ENCODE data around the gene GPR82.
A peak's percentile ranks its signal among the peaks of the same experiment; 100 is the strongest.
"Not testable (repeated sequence)": the region's sequence is repeated elsewhere in the genome, so short reads cannot be mapped to it uniquely, and the experiment has no call there.

Gene GPR82, protein sequence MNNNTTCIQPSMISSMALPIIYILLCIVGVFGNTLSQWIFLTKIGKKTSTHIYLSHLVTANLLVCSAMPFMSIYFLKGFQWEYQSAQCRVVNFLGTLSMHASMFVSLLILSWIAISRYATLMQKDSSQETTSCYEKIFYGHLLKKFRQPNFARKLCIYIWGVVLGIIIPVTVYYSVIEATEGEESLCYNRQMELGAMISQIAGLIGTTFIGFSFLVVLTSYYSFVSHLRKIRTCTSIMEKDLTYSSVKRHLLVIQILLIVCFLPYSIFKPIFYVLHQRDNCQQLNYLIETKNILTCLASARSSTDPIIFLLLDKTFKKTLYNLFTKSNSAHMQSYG

DNA sequence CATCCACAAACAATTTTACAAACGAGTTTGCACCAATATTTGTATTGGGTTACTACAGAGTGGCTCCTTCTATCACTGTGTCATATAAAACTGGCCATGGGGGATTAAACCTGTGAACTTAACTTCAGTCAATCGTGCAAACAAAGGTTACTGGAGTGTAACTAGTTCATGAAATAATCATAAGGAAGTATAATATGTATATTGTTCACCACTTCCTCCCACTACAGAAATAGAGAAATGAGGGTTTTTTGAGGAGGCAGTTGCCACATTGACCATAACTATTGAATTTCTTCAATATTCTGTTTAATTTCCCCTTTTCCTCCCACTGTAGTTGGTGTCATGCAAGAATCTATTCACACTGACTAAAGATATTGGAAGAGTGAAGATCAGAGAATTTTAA lies at the start of gene GPR82:
TSS of gene GPR82 (plus strand) at position 356 of the 400 bp plus-strand sequence. CDS start 2,846 bp downstream, outside the sequence.
- Mint-ChIP-seq H3K4me3 (no peak within 1 kb of the TSS), H3K27ac (no peak within 1 kb of the TSS), H3K9me3 (no peaks in the 10 kb centered on the region), H3K36me3 (peaks cover 7% of the 10 kb centered on the region), H3K4me1 (peaks cover 35% of the 10 kb centered on the region)
- no peak for ATAC-seq
- DNase-seq (ENCODE audit: low spot score in 2 of 2): no peak

DNA sequence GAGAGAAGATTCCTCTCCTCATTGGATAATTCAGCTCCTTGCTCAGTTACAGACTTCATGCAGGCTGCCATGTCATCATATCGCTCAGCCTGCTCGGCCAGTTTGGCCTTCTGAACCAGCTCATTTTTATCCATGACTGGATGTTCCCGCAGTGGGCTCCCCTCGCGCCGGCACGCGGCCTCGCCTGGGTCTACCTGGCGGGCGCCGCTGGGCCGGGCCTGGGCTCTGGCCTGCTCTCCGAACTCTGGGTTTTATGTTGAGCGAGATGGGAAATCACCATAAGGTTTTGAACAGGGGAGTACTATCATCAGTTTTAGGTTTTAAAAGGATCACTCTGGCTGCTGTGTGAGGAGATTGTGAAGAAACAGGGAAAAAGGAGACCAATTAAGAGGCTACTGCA lies 47.6 kb upstream of the GPR82 start:
- not testable (repeated sequence) for H3K27ac Mint-ChIP-seq; ATAC-seq; H3K4me3 Mint-ChIP-seq; H3K9me3 Mint-ChIP-seq; DNase-seq (ENCODE audit: low spot score in 2 of 2)
- Mint-ChIP-seq H3K4me1 (peaks cover 28% of the 10 kb centered on the region), H3K36me3 (peaks cover 18% of the 10 kb centered on the region)

DNA sequence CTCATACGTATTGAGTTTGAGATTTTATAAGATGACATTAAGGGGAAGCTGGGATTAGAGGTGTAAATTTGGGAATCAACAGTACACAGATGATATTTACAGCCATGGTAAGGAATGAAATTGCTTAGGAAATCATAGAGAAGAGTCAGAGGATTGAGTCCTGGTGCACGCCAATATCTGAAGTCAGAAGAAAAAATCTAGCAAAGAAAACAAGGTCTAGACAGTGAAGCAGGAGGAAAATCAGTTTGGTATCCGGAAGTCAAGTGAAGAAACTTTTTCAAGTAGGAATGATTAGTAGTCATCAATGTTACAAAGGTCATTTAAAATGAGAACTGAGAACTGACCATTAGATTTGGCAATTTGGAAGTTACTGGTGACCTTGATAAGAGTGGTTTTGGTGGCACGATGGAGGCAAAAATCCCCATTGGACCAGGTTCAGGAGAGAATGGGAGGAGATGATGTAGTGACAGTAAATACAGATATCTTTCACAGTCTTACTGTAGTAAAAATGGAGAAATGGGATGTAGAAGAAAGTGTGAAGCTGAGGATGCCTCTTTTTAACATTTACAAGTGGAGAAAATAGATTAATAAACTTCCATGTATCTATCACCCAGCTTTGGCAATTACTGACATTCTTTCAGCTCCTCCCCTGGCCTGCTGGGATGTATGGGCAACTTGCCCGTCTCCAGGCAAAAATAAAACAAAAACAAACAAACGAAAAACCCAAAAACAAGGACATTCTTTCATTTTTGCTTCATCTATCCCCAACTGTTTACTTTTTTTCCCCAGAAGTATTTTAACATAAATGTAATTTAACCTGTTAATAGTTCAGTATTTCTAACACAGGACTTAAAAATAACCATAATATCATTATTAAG lies 46.6 kb upstream of the GPR82 start:
- Mint-ChIP-seq H3K4me1 (peaks cover 22% of the 10 kb centered on the region), H3K27ac (no peak overlapping the region), H3K36me3 (peaks cover 17% of the 10 kb centered on the region), H3K9me3 (no peaks in the 10 kb centered on the region), H3K4me3 (no peak overlapping the region)
- DNase-seq (ENCODE audit: low spot score in 2 of 2): no peak
- no peak for ATAC-seq

DNA sequence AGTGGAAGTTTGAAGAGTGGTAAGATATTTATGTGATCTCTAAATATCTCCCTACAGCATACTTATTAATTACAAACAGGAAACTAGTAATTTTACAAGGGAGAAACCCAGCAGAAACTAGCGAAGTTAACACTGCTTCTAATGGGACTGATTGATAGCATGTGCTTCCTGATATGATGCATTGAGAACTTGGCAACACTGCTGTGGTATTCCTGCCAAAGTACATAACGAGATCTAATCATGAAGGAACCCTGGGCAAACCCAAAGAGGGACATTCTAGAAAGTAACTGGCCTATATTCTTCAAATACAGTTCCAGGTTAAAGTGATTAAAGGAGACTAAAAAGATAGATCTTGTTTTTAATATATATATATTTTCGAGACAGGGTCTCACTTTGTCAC lies 39.8 kb upstream of the GPR82 start:
- H3K27ac Mint-ChIP-seq: no peak overlapping the region
- DNase-seq (ENCODE audit: low spot score in 2 of 2) (no peak), ATAC-seq (no peak)
- peaks cover 24% of the 10 kb centered on the region for H3K36me3 Mint-ChIP-seq
- no peak overlapping the region for H3K4me3 Mint-ChIP-seq
- no peaks in the 10 kb centered on the region for H3K9me3 Mint-ChIP-seq
- peaks cover 15% of the 10 kb centered on the region for H3K4me1 Mint-ChIP-seq

DNA sequence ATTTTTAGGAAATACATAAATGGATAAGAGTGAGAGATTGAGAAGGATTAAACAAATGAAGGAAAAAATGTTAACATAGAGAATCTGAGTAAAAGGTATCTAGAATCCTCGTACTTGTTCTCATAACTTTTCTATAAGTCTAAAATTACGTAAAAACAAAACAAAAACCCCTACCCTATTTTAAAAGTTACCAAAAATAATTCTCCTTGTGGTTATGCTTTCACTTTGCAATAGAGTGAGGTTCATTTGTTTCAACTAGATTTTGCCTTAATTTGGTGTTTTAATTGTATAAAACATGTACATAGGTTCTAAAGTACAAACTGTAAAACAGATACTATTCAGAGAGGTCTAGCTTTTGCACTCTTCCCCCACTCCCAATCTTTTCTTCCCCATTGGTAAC lies 39.0 kb upstream of the GPR82 start:
- no peak overlapping the region for H3K27ac Mint-ChIP-seq
- ATAC-seq: no peak
- H3K4me3 Mint-ChIP-seq: no peak overlapping the region
- peaks cover 15% of the 10 kb centered on the region for H3K4me1 Mint-ChIP-seq
- no peak for DNase-seq (ENCODE audit: low spot score in 2 of 2)
- H3K9me3 Mint-ChIP-seq: no peaks in the 10 kb centered on the region
- peaks cover 24% of the 10 kb centered on the region for H3K36me3 Mint-ChIP-seq

DNA sequence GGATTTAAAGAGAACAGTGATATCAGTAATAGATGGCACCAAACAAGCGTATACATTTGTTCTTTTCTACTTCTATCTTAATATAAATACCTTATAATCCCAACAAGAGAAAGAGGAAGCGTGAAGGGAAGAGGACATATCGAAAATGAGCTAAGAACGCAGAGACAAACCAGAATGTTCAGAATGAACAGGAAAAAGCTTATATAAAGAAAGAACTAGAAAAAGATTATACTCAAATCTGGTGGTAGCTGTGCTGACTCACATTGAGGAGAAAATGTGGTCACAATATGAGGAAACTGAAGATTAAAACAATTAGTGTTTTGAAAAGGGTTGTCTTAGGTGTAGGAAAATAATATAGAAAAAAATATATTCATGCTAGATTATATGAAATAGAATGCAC lies 37.2 kb upstream of the GPR82 start:
- peaks cover 24% of the 10 kb centered on the region for H3K36me3 Mint-ChIP-seq
- H3K4me3 Mint-ChIP-seq: no peak overlapping the region
- H3K9me3 Mint-ChIP-seq: no peaks in the 10 kb centered on the region
- no peak overlapping the region for H3K27ac Mint-ChIP-seq
- ATAC-seq: peak; percentile 47
- DNase-seq (ENCODE audit: low spot score in 2 of 2): no peak
- H3K4me1 Mint-ChIP-seq: peaks cover 15% of the 10 kb centered on the region

DNA sequence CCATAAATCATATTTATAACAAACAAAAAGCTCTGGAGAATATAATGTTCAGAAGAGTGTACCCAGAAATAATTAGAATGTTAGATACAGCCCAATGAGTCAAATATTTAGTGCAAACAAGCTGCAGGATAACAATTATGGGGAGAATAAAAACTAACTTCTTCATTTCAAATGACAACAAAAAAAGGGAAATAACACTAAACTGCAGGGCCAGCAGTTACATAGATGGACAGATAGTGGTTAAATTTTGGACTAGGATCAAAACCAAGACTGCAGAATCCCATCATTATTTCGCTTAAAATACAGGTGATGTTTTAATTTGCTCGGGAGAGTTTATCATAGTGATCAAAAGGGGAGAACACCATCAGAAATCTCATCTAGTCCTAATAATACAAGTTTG lies 35.8 kb upstream of the GPR82 start:
- Mint-ChIP-seq H3K27ac (no peak overlapping the region), H3K36me3 (peaks cover 20% of the 10 kb centered on the region), H3K4me1 (peaks cover 18% of the 10 kb centered on the region), H3K9me3 (no peaks in the 10 kb centered on the region), H3K4me3 (peak overlapping the region; percentile 10)
- ATAC-seq (no peak), DNase-seq (ENCODE audit: low spot score in 2 of 2) (no peak)

DNA sequence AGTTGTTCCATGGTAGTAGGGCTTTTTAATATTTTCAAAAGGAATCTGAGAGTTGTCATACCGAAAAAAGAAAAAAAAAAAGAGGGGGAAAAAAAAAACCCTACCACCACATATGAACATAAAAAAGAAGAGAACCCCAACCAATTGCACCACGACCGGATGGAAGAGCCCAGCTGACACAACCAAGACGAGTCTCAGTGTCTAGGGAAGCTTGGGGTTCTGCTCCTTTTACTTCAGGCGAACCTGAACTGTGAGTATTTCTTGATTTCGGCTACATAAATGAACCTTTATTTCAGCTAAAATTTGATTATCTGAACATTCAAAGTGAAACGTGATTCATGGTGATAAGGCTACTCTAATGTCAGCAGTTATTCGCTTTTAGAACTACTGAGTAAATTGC lies 35.1 kb upstream of the GPR82 start, which contains the start of gene GPR34:
TSS of gene GPR34 (plus strand) at position 139 of the 400 bp plus-strand sequence. CDS start 6,661 bp downstream, outside the sequence.
- no peak for DNase-seq (ENCODE audit: low spot score in 2 of 2)
- no peak for ATAC-seq
- peaks cover 20% of the 10 kb centered on the region for H3K36me3 Mint-ChIP-seq

DNA sequence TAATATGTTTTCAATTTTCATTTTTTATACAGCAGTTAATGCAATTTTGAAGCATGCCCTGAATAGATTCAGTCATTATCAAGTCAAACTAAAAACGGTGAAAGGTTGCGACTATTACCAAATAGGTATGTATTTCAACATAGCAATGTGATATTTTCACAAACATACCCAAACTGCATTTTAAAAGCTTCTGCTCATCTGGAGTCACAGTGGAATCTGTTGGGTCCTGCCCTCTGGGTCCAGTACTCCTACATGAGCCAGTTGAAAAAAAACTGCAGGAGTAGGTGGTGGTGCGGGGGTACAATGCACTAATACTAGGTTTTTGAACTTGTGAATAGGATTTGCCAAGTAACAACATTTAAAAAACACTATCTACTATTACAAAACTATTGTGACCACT lies 34.3 kb upstream of the GPR82 start:
- Mint-ChIP-seq H3K36me3 (peaks cover 20% of the 10 kb centered on the region), H3K4me3 (no peak overlapping the region), H3K9me3 (no peaks in the 10 kb centered on the region), H3K27ac (no peak overlapping the region), H3K4me1 (peaks cover 29% of the 10 kb centered on the region)
- no peak for ATAC-seq
- no peak for DNase-seq (ENCODE audit: low spot score in 2 of 2)

More for the DNA sequence above, 35.1 kb upstream of the GPR82 start, which contains the start of gene GPR34:
- no peaks in the 10 kb centered on the region for H3K9me3 Mint-ChIP-seq
- peaks cover 24% of the 10 kb centered on the region for H3K4me1 Mint-ChIP-seq
- H3K4me3 Mint-ChIP-seq: peak within 1 kb of the TSS; percentile 10
- no peak within 1 kb of the TSS for H3K27ac Mint-ChIP-seq

DNA sequence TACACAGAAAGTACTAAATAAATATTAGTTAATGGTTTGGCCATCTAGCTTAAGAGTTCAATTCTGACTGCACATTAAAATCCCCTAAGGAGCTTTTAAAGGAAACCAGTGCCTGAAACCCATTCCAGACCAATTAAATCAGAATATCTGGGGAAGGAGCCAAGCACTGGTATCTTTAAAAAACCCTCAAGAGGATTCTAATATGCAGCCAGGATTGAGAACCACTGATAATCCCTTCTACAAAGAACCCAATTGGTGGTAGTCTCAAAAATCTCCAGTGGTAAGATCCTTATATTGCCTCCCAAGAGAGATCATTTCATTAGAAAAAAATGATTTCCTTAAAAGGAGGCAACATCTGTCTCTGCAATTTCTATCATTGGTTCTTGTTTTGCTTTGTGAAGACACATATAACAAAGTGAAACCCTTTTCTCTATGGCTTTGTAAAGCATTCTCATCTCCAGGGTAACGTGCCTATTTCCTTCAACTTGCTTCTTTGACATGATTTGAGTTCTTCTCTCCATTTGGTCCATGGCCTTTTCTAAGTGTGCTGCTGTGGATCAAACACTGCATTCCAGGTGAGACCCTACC lies 31.7 kb upstream of the GPR82 start:
- Mint-ChIP-seq H3K9me3 (no peaks in the 10 kb centered on the region), H3K36me3 (peaks cover 7% of the 10 kb centered on the region), H3K4me3 (no peak overlapping the region), H3K4me1 (peaks cover 36% of the 10 kb centered on the region), H3K27ac (no peak overlapping the region)
- DNase-seq (ENCODE audit: low spot score in 2 of 2) (no peak), ATAC-seq (no peak)

DNA sequence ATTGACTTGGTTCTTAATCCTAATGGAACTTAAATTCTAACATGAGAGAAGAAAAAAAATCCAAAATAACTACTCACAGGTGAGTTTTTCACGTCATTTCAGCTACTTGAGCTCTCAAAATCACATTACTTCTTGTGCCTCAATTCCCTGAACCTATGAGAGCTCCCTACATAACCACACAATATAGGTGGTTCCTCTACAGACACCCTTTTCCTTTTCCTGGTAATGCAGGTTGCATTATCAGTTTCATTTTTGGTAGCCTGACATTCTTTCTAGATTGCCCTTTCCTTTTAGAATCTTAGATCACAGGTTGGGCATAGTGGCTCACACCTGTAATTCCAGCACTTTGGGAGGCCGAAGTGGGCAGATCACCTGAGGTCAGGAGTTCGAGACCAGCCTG lies 31.0 kb upstream of the GPR82 start:
- DNase-seq (ENCODE audit: low spot score in 2 of 2) (no peak), ATAC-seq (no peak)
- Mint-ChIP-seq H3K4me1 (peaks cover 34% of the 10 kb centered on the region), H3K9me3 (no peaks in the 10 kb centered on the region), H3K4me3 (no peak overlapping the region), H3K27ac (no peak overlapping the region), H3K36me3 (peaks cover 5% of the 10 kb centered on the region)

DNA sequence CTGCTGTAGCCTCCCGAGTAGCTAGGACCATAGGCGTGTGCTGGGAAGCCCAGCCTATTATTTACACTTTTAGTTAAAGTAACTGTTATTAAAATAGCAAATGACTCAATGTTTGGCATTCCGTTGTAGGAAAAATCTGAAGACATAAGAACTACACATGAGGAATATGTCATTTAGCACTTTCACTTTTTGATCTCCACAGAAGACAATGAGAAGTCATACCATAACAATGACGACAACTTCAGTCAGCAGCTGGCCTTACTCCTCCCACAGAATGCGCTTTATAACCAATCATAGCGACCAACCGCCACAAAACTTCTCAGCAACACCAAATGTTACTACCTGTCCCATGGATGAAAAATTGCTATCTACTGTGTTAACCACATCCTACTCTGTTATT lies 28.6 kb upstream of the GPR82 start:
- Mint-ChIP-seq H3K4me3 (no peak overlapping the region), H3K27ac (no peak overlapping the region), H3K9me3 (no peaks in the 10 kb centered on the region), H3K36me3 (peaks cover 5% of the 10 kb centered on the region), H3K4me1 (peaks cover 24% of the 10 kb centered on the region)
- ATAC-seq: peak; percentile 84
- DNase-seq (ENCODE audit: low spot score in 2 of 2): no peak

DNA sequence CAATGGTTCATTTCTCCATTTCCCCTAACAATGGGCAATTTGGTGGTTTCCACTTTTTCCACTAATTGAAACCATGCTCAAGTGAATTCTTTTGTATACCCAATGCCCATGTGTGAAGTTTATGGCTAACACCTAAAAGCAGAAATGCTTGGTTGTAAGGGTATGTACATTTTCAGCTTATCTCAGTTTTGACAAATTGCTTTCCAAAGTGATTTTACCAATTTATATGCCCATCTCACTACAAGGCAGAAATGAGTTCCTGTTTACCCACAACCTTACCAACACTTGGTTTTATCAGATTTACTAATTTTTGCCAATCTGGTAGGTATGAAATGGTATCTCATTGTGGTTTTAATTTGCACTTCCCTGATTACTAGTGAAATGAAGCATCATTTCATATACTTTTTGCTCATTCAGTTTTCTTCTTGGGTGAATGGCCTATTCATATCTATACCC lies 20.4 kb upstream of the GPR82 start:
- Mint-ChIP-seq H3K36me3 (no peaks in the 10 kb centered on the region), H3K27ac (no peak overlapping the region), H3K9me3 (no peaks in the 10 kb centered on the region), H3K4me3 (no peak overlapping the region), H3K4me1 (peaks cover 24% of the 10 kb centered on the region)
- peak; percentile 89 for ATAC-seq
- no peak for DNase-seq (ENCODE audit: low spot score in 2 of 2)

DNA sequence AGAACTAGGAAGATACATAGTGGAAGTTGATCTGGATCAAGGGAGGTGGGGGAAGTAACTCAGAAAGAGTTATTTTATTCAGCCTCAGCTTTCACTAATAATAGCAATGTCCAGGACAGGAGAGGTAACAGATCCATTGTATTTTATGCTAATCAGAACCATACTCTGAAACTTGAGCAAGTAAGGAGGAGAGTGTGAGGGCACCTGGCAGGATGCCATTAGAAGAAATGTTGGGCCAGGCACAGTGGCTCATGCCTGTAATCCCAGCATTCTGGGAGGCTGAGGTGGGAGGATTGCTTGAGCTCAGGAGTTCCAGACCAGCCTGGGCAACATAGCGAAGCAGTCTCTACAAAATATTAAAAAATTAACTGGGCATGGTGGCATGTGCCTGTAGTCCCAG lies 18.9 kb upstream of the GPR82 start:
- Mint-ChIP-seq H3K36me3 (no peaks in the 10 kb centered on the region), H3K27ac (no peak overlapping the region), H3K4me3 (no peak overlapping the region)

DNA sequence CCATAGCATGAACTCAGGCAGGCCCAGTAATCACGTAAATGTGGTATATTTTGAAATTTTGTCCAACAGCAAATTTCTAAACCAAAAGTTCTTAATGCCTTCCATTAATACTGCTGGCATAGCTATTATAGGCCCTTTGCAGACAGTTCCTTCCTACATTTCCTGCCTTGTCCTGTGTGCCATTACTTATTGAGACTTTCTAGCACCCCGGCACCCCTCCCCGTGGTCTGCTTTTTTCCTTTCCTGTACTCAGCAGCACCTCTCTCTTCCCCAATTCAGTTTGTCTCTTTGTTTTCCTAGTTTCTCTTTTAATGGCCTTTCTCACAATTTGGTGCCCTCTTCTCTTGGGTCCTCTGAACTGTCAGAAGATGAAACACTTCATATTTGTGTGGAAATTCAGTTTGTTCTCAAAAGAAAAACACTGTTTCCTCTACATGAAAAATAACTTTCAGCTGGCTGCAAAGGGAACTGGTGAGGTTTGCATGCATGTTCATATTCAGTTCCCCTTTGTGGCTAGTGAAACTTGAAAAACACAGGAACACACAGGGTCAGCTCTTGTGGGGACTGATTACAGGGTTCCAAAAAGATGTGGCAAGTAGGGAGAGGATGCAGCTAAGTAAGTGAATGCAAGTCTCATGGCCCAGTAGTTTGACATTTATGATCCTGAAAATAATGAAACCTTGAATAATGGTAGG lies 18.2 kb upstream of the GPR82 start:
- H3K27ac Mint-ChIP-seq: no peak overlapping the region
- ATAC-seq (no peak), DNase-seq (ENCODE audit: low spot score in 2 of 2) (no peak)
- H3K4me1 Mint-ChIP-seq: peaks cover 24% of the 10 kb centered on the region
- no peak overlapping the region for H3K4me3 Mint-ChIP-seq
- H3K9me3 Mint-ChIP-seq: no peaks in the 10 kb centered on the region
- no peaks in the 10 kb centered on the region for H3K36me3 Mint-ChIP-seq

More for the DNA sequence above, 18.9 kb upstream of the GPR82 start:
- no peak for DNase-seq (ENCODE audit: low spot score in 2 of 2)
- Mint-ChIP-seq H3K4me1 (peaks cover 24% of the 10 kb centered on the region), H3K9me3 (no peaks in the 10 kb centered on the region)
- ATAC-seq: no peak

Measured in stimulated activated effector memory CD8-positive, alpha-beta T cell treated with anti-CD3 and anti-CD28 coated beads, Interleukin-12 subunit alpha, Interleukin-12 subunit beta, amount 100 ng/mL, for 72 hours (primary cell).